ENCODE measurements around the gene GAB2.

GRCh38 chr11:78343303-78343702 is 74.3 kb downstream of the GAB2 start:
- TF ChIP-seq POLR2A (IDR thresholded peaks at IDR 0.05; ENCODE audit: low read depth, low read length) (no peak), POLR2AphosphoS5 (IDR thresholded peaks at IDR 0.05; ENCODE audit: low read depth, low read length) (no peak)
